Keratinocyte (primary cell): Measurements from ENCODE around the gene DGKD.

Experiments used
- EZH2 ChIP-seq: IDR thresholded peaks from one replicate; pipeline ENCODE4 v1.6.1; 2012; ENCODE audit warnings: inconsistent platforms, mild to moderate bottlenecking, low read length, moderate library complexity
- TF ChIP-seq, protein P1 (sequence below), 3 experiments: IDR thresholded peaks in 1 of 3; conservative IDR thresholded peaks in 1 of 3; optimal IDR thresholded peaks in 1 of 3; 2 replicates in 2 of 3; 3 replicates in 1 of 3; pipeline versions ENCODE3 to v1.5.1; 2011; ENCODE audit warnings: low read length in 3 of 3, mild to moderate bottlenecking in 3 of 3, moderate library complexity in 2 of 3, control low read depth in 1 of 3, inconsistent platforms in 1 of 3; ENCODE audit not compliant: insufficient read depth in 2 of 3; ENCODE audit errors: extremely low read depth in 1 of 3

DNA sequence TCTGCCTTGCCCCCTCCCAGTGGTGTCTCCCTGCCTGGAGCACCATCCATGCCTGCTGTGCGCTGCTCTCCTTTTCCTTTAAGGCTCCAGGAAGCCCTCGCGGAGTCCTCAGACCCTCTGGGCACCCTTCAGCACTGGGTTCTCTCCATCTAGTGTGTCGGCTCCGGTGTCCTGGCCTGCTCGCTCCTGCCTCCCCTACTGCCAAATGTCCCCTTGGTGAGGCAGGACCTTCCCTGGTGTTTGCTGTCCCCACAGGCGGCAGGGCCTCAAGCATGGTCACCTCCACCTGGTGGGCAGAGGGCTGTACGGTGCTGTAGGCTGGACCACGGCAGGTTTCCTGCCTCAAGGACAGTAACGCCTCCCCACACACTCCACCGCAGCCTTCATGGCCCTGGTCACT is 90.2 kb downstream of the DGKD start:
- TF ChIP-seq, protein P1, sequence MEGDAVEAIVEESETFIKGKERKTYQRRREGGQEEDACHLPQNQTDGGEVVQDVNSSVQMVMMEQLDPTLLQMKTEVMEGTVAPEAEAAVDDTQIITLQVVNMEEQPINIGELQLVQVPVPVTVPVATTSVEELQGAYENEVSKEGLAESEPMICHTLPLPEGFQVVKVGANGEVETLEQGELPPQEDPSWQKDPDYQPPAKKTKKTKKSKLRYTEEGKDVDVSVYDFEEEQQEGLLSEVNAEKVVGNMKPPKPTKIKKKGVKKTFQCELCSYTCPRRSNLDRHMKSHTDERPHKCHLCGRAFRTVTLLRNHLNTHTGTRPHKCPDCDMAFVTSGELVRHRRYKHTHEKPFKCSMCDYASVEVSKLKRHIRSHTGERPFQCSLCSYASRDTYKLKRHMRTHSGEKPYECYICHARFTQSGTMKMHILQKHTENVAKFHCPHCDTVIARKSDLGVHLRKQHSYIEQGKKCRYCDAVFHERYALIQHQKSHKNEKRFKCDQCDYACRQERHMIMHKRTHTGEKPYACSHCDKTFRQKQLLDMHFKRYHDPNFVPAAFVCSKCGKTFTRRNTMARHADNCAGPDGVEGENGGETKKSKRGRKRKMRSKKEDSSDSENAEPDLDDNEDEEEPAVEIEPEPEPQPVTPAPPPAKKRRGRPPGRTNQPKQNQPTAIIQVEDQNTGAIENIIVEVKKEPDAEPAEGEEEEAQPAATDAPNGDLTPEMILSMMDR (optimal IDR thresholded peaks at IDR 0.05 in 1 of 3, IDR thresholded peaks at IDR 0.05 in 1 of 3, conservative IDR thresholded peaks at IDR 0.05 in 1 of 3; ENCODE audit: extremely low read depth in 1 of 3, insufficient read depth in 2 of 3, low read length in 3 of 3): no peak
- no peak for TF ChIP-seq EZH2
